ENCODE measurements around the gene NEK4.
"Not testable (repeated sequence)": the region's sequence is repeated elsewhere in the genome, so short reads cannot be mapped to it uniquely, and the experiment has no call there.

Gene NEK4

DNA sequence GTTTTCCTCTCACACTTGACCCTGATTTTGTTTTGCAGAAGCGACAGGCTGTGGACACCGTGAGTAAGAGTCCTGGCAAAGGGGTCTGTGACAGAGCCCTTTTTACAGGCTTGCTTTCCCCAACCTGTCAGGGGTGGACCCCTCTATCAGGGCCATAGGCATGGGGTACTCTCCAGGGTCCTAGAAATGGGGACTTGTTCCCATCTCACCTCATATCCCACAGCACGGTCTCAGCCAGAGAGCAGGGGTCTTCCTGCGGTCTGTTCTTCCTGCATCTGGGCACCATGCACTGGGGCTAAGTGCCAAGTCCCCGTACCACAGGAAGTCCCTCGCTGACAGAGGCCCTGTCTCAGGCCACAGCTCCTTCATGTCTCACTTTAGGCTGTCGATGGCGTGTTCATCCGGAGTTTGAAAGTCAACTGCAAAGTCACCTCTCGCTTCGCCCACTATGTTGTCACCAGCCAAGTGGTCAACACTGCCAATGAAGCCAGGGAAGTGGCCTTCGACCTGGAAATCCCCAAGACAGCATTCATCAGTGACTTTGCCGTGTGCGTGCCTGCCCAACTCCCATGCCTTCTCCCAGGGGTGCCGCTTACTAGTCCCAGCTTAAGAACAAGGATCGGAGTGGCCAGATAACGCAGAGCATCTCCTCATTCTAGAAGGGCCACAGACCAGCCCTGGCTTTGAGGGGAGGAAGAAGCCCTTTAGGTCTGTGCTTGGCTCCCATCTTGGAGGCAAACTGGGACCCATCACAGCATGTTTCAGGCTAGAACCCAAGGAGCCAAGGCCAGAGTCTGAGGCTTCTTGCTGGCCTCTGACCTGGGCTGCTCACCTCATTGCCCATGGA is 7.4 kb upstream of the NEK4 start:
- DNase-seq = no peak

DNA sequence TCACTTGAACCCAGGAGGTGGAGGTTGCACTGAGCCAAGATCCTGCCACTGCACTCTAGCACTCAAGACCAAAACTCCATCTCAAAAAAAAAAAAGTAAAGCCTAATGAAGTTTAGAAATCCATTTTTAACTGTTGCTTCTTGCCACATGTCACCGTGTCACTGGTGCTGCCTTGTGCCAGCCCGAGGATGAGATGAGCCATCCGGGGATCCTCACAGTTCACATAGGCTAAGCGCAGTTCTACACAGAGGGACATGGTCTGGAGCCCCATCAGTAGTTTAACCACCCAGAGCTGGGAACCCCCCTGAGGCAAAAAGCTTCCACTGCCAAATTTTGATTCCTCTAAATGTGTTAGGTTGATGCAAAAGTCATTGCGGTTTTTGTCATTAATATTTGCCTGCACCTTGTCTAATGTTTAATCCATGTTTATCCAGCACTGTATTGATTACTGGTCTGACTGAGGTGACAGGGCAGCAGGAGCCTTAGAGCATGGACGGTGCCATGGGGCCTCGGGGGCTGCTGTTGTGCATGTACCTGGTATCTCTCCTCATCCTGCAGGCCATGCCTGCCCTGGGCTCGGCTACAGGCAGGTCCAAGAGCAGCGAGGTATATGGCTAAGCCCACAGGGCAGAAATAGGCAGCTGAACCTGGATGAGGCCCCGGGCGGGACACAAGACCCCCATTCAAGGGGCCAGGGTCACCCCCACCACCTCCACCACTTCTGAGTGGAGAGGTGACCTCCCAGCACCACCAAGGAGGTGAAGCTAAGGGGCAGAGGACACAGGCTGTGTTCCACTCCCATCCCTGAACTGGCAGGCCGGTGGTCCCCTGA is 6.6 kb upstream of the NEK4 start, which contains the start of gene ITIH1:
ITIH1 (plus strand) TSS at position 473 of the 832 bp plus-strand sequence; CDS start at position 490, 17 bp downstream.
- no peak for DNase-seq

DNA sequence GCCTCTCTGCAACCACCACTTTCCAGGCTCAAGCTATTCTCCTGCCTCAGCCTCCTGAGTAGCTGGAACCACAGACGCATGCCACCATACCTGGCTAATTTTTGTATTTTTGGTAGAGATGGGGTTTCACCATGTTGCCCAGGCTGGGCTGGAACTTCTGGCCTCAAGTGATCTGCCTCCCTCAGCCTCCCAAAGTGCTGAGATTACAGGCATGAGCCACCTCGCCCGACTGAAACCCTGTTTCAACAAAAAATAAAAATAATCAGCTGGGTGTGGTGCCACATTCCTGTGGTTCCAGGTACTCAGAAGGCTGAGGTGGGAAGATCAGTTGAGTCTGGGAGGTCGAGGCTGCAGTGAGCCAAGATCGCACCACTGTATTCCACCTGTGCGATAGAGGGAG is 5.7 kb upstream of the NEK4 start:
- not testable (repeated sequence) for DNase-seq

DNA sequence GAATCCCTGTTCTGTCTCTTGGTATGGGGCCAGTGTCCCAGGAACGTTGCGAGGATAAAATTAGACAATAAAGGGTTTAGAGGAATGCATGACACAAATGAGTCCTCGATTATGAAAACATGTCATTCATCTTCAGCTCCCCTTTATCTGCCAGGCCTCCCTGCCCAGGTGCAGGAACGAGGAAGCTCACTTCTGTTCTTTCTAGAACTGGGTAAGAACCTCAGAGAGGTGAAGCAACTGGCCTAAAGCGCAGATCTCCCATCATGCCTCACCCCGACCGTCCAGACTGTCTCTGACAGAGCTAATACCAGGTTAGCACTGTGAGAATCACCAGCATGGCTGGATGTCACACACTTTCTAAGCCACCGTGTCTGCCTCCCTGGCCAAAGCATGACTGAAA is 5.1 kb upstream of the NEK4 start:
- no peak for DNase-seq

DNA sequence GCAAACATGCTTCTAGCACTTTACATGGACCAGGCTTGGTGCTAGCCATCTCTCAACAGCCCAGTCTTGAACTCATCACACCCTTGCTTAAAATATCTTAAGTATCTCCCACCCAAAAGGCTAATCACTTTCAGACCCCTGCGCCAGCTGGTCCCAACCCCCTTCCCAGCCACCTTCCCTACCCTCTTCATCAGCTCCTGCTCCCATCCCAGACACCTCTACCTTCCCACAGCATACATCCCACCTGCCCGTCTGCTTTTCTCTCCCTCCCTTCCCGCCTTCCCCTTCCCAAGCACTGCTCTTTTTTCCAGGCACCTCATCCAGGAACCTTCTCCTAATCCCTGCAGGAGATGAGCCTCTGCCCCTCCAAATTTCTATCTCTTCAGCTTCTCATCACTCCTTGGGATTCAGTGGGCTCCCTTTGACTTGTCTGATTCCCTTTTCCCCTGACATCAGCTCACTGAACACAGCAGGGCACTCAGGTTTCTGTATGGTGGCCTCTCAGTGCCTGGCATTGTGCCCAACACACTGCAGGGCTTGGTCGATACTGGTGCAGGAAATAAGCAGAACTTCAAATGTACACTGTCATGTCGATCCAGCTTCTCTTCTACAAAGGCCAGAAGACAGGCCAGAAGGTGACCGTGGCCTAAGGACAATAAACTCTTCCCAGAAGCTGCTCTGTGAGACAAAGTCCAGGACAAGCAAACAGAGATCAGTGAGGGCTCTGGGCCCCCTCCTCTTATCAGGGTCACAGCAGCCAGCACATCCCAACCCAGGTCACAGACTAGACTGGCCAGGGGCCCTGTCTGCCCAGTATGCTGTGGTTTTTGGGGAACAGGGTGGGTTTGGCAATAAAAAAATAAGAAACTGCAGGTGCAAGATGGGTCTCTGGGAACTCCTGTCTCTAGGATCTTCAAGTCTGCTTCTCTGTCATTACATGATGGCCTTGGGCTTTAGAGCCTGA is 4.4 kb upstream of the NEK4 start:
- no peak for DNase-seq

DNA sequence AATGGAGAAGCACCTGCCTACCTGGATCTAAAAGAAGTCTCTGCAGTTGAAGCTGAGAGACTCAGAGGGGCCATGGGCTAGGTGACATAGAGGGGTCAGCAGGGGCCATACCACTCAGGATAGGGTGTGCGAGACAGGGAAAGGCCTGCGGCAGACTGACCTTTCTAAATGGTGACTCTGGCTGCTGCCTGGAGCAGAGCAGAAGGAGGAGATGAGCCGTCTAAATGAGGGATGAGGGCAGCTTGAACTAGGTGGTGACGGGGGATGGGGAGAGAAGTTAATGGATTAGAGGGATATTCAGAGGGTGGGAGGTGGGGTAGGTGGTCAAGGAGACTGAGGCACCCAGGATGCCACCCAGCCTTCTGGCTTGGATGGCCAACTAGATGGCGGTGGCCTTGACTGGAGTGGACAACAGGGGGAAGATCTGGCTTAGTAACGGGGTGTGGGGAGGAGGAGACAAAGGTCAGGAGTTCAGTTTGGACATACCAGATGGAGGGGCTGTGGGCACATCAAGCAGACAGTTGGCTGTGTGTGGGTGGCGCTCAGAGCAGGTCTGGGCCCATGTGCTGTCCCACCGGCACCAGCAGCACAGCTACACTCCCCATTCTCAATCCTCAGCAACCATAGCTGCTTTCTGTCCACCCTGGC is 3.5 kb upstream of the NEK4 start:
- DNase-seq = no peak

DNA sequence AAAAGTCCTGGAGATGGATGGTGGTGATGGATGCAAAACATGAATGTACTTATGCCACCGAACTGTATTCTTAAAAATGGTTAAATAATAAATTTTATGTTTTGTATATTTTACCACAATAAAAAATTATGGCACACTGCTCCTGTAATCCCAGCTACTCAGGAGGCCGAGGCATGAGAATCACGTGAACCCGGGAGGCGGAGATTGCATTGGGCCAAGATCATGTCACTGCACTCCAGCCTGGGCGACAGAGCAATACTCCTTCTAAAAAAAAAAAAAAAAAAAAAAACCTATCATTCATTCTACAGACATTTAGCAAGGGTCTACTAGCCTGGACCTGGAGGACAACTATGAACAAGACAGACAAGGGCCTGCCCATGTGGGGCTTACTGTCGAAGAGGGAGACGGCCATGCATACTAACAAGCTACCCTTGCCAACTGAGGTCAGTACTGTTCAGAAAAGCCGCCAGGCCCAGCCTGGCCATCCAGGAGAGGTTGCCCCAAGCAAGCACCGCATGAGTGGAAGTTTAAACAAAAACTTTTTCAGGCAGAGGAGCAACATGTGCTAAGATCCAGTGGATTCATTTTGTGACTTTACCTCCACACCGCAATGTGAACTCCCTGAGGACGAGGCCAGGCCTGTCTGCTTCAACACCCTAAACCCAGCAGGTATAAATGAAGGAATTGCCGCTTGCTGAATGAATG is 2.8 kb upstream of the NEK4 start:
- no peak for DNase-seq

DNA sequence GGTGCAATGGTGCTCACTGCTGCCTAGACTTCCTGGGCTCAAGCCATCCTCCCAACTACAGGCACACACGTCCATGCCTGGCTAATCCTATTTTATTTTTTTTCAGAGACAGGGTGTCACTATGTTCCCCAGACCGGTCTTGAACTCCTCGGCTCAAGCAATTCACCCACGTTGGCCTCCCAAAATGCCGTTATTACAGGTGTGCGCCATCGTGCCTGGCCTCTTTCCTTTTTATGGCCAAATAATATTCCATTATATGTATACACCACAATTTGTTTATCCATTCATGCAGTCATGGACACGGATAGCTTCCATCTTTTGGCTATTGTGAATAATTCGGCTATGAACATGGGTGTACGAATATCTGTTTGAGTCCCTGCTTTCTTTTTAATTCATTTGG is 962 bp upstream of the NEK4 start:
- no peak for DNase-seq

DNA sequence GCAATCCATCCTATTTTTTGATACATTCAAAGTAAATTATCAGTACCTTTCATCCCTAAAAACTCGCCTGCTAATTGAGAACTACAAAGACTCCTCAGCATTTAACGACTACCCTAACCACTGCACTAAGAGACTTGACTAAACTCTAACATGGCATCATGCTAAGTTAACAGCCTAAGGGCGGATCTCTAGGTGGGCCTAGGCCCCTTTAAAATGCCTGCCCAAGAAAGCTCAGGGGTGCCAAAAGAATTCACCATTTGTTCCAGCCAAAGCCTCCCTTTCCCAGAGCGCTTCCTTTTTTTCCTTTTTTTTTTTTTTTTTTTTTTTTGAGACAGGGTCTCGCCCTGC is 568 bp upstream of the NEK4 start:
- no peak for DNase-seq

DNA sequence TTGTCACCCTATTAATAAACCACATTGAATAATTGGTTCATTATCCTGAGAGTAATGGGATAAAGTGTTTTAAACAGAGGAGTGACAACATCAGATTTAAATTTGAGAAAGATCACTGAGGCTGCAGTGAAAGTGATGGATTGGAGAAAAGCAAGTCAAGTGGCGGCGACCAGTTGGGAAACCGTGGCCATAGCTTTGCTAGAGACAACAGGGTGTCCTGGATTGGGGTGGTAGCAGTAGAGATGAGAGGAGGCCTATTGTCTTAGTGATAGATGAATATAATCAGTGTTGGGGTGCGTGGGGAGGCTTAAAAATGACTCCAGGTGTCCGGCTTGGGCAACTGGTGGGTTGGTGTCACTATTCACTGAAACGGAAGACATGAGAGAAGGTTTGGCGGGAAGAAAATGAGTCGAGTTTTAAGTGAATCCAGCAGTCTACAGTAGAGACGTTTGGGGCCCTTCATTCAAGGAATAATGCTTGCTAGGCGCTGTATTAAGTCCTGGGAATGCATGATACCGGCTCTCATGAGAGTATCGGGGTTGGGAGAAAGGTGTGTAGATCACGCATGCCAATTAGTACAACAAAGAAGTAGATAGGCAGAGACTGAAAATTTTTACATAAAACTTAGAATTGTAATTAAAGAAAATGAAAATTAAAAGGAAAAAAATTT is 819 bp downstream of the NEK4 start:
- no peak for DNase-seq

DNA sequence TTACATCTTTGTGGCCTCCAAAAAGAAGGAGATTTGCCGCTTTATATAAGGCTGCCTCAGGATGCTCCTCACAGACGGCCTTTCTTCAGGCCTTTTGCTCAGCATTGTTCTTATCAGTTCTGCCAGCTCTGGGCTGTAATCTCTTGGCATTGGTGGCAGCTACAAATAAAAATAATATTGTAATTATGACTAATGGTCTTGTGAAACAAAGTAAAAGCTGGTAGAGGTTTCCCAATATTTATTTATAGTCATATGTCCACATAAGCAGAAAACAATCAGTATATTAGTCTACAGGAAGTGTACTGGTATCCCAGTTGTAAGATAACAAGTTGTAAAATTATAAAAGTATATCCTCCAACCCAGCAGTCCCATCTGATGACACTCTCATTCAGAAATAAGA is 7.3 kb downstream of the NEK4 start:
- no peak for DNase-seq

DNA sequence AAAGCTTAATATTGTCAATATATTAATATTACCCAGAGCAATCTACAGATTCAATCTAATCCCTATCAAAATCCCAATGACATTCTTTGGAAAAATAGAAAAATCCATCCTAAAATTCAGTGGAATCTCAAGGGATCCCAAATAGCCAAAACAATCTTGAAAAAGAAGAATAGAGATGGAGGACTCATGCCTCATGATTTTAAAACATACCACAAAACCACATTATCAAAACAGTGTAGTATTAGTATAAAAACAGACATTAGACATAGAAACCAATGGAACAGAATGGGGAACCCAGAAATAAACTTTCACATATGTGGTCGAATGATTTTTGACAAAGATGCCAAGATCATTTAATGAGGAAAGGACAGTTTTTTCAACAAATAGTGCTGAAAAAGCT is 14.6 kb downstream of the NEK4 start:
- DNase-seq = no peak

DNA sequence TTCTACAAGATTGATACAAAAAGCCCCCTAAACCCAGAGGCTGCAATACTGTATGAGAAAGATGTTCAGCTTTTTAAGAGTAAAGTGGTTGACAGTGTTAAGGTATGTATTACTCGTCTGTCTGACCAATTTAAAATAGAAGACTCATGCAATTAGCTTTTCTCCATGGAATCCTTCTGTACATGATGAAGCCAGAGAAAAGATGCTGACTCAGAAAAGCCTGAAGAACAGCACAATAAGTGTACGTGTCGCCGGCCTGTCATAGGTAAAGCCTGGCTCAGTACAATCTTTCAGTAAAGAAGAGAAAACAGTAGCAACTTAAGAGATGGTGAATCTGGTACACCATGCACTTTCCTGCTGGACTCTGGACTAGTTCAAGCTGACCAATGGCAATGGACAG is 16.4 kb downstream of the NEK4 start:
- no peak for DNase-seq

DNA sequence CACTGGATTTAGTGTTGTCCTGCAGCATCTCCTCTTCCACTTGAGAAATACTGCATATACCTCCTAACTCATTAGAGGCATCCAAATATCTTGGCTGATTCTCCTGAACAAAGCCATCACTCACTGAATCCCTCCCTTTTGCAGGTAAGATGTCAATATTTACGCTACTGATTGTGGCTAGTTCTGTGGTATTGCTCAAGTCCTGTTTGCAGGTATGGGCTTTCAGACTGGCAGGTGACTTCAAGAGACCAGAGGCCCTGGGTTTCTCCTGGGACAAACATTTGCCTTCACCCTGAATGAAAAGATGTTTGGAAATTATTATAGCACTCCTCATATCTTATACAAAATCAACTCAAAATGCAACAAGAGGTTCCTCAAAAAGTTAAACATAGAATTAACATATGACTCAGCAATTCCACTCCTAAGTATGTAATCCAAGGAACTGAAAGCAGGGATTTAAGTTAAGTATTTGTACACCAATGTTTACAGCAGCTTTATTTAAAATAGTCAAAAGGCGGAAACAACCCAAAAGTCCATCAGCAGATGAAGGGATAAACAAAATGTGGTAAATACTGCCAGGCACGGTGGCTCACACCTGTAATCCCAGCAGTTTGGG is 18.6 kb downstream of the NEK4 start:
- DNase-seq = no peak

DNA sequence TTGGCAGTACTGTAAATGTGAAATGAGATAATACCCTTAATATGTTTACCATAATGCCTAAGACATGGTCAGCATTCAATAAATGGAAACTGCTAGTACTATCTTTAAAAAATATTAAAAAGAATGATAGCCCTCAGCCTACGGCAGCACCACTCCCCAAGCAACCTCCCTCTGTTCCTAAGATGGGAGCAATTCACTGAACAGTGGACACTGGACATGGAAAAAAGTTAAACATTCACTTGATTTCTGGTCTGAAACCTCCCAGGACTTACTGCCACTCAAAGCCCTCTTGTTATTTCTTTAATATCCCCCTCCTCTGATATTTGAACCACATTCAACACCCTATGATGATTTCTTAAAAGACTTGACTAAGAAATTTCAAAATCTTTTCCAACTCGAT is 27.0 kb downstream of the NEK4 start:
- no peak for DNase-seq

DNA sequence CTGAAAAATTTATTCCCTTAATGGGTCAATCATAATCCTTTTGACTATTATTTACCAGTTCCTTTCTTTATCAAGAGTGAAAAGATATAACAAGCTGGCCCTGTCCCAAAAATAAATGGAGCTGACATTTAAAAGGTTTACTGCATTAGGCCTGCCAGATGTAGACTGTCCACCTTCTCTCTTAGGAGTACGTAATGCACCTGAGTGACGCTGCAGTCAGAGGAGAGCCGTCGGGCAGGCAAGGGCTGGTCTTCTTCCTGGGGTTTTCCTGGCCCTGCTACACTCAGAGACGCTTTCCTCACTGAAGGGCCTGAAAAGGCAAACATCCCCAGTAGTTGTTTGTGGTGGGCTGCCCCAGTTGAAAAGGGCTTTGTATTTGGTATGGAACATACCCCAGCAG is 27.6 kb downstream of the NEK4 start:
- no peak for DNase-seq

DNA sequence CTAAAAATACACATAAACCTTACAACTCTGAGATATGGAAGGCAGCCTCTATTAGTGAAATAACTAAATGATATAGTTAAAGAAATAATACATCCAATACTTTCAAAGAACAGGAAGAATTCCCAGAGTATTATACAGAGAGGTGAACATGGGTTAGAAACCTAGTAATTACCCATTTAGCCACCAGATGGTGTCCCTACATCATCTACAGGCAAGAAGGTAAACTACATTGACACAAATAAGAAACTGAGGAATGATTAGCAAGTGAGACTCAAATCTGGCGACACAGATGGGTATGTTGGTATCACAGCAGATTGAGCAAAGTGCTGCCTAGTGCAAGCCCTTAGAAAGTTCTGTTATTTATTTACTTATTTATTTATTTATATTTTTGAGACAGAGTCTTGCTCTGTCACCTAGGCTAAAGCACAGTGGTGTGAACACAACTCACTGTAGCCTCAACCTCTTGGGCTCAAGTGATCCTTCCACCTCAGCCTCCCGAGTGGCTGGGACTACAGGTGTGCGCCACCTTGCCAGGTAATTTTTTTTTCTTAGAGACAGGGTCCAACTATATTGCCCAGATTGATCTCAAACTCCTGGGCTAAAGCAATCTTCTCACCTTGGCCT is 28.2 kb downstream of the NEK4 start:
- DNase-seq = peak; percentile 34

DNA sequence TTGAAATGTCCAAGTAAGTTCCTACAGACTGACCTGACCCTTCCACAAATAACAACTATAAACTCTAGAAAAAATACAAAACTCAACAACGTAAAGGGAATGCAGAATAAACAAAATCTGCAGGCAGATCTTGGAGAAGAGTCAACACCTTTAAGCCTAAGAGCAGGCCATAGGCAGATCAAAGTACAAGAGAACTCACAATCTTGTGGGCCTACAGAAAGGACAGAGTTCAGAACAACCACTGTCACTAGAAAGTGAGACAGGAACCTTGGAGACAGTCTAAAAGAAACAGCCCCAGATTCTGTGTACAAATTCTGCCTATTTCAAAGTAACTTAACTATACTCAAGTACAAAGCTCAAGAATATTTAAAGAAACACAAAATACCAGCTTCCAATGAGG is 31.0 kb downstream of the NEK4 start:
- DNase-seq = no peak

DNA sequence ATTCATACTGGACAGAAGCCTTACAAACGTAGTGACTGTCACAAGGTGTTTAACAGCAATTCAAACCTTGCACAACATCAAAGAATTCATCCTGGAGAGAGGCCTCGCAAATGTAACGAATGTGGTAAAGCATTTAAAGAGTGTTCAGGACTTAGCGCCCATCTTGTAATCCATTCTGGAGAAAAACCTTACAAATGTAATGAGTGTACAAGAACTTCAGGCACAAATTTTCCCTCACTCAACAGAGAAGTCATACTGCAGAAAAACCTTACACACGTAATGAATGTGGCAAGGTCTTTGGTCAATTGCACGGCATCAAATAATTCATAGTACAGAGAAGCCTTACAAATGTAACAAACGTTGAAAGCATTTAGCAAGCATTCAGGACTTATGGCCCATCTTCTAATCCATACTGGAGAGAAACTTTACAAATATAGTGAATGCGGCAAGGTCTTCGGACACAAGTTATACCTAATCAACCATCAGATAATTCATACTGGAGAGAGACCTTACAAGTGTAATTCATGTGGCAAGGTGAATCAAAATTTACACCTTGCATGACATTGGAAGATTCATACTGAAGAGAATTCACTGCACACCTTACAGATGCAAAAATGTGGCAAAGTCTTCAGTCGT is 37.4 kb downstream of the NEK4 start:
- DNase-seq = no peak

DNA sequence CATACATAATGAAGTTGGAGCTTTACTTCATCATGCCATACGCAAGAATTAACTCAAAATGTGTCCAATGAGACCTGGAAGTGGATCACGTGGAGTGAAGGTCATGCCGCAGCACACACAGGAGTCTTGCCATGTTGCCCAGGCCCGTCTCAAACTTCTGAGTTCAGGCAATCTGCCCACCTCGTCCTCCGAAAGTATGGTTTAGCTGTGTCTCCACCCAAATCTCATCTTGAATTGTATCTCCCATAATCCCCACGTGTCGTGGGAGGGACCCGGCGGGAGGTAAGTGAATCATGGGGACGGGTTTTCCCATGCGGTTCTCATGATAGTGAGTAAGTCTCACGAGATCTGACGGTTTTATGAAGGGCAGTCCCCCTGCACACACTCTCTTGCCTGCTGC is 39.1 kb downstream of the NEK4 start:
- no peak for DNase-seq
